GM23248 (cell line): ENCODE results near the gene CCDC39. TPM values are rescaled to one million over a fixed set of nuclear protein-coding genes. Genes with fewer than 3 reads are reported as not detected.
"Not testable (repeated sequence)": the region's sequence is repeated elsewhere in the genome, so short reads cannot be mapped to it uniquely, and the experiment has no call there.

ENCODE experiments used
- DNase-seq: peaks from one replicate; pipeline ENCODE4 v3.0.0-alpha.2; 2015
- H2AFZ ChIP-seq: fragments of 200-600 bp; sonication (generic); 2 replicates; pipeline ENCODE4 v1.6.1; 2016; ENCODE audit warnings: antibody characterized with exemption
- H3F3A ChIP-seq: fragments of 200-600 bp; sonication (generic); 2 replicates; pipeline ENCODE4 v1.6.1; 2016; ENCODE audit warnings: mild to moderate bottlenecking, antibody characterized with exemption, mixed run types; ENCODE audit not compliant: insufficient read depth
- H3K27ac ChIP-seq: fragments of 200-600 bp; sonication (generic); 2 replicates; pipeline ENCODE4 v1.5.1; 2016; ENCODE audit warnings: mild to moderate bottlenecking
- H3K27me3 ChIP-seq: fragments of 200-600 bp; sonication (generic); replicated peaks from 2 replicates; pipeline ENCODE4 v1.6.1; 2016; ENCODE audit warnings: mild to moderate bottlenecking; ENCODE audit not compliant: insufficient read depth
- H3K36me3 ChIP-seq: fragments of 200-600 bp; sonication (generic); 2 replicates; pipeline ENCODE4 v1.6.1; 2016; ENCODE audit warnings: low read depth, mild to moderate bottlenecking
- H3K4me1 ChIP-seq: fragments of 200-600 bp; sonication (generic); 2 replicates; pipeline ENCODE4 v1.6.1; 2016; ENCODE audit warnings: mild to moderate bottlenecking; ENCODE audit not compliant: insufficient read depth
- H3K4me2 ChIP-seq: fragments of 200-600 bp; sonication (generic); one replicate; pipeline ENCODE4 v1.6.1; 2016; ENCODE audit warnings: mild to moderate bottlenecking; ENCODE audit not compliant: unreplicated experiment
- H3K4me3 ChIP-seq: fragments of 200-600 bp; sonication (generic); 2 replicates; pipeline ENCODE4 v1.5.1; 2016; ENCODE audit warnings: mild to moderate bottlenecking
- H3K79me2 ChIP-seq: fragments of 200-600 bp; sonication (generic); 2 replicates; pipeline ENCODE4 v1.6.1; 2016; ENCODE audit warnings: mild to moderate bottlenecking; ENCODE audit not compliant: insufficient read depth
- H3K9ac ChIP-seq: fragments of 200-600 bp; sonication (generic); 2 replicates; pipeline ENCODE4 v1.6.1; 2016; ENCODE audit warnings: mild to moderate bottlenecking
- H3K9me2 ChIP-seq: fragments of 200-600 bp; sonication (generic); 2 replicates; pipeline ENCODE4 v1.6.1; 2016; ENCODE audit warnings: mixed run types, mild to moderate bottlenecking, moderate library complexity; ENCODE audit not compliant: insufficient read depth
- H3K9me3 ChIP-seq: fragments of 200-600 bp; sonication (generic); one replicate; pipeline ENCODE4 v1.6.1; 2017; ENCODE audit warnings: low read depth
- H4K20me1 ChIP-seq: fragments of 200-600 bp; sonication (generic); 2 replicates; pipeline ENCODE4 v1.6.0; 2016; ENCODE audit not compliant: insufficient read depth
- EZH2 ChIP-seq: fragments of 200-600 bp; sonication (generic); IDR thresholded peaks from 2 replicates; pipeline ENCODE4 v1.6.1; 2018; ENCODE audit warnings: antibody characterized with exemption, mild to moderate bottlenecking; ENCODE audit not compliant: insufficient read depth, poor library complexity, severe bottlenecking
- EZH2phosphoT487 ChIP-seq: fragments of 200-600 bp; sonication (generic); IDR thresholded peaks from 2 replicates; pipeline ENCODE4 v1.6.1; 2018; ENCODE audit warnings: antibody characterized with exemption, moderate library complexity, mild to moderate bottlenecking, low read depth; ENCODE audit not compliant: insufficient read depth
- WGBS, 2 experiments: methylation state at CpG; one replicate each; pipeline ENCODE4 v1.1.6; 2015 to 2017; ENCODE audit warnings: low lambda C conversion rate in 2 of 2, low coverage in 1 of 2; ENCODE audit errors: missing lambda C conversion rate in 2 of 2; 5-methylcytosine and 5-hydroxymethylcytosine counted together
- in situ Hi-C: fragments of 300-500 bp; cut with MboI; formaldehyde crosslinking; loops from 2 replicates; pipeline ENCODE4 v1.15.0; 2020
- polyA plus RNA-seq: library from polyadenylated mRNA; unstranded; fragments of >200 nt; fragmentation: Nextera tagmentation; extraction: Ambion mirVana; gene quantifications from 2 replicates; pipeline ENCODE4 v1.2.1, GENCODE V29; 2016
- total RNA-seq: library from RNA; depleted of rRNA; stranded (reverse); fragments of >200 nt; shearing (Covaris generic); gene quantifications from 2 replicates; pipeline ENCODE4 v1.2.3, GENCODE V29; 2014

The CCDC39 gene
- total and polyA plus RNA-seq, 2 experiments from 2014 or later, result not detected

DNA sequence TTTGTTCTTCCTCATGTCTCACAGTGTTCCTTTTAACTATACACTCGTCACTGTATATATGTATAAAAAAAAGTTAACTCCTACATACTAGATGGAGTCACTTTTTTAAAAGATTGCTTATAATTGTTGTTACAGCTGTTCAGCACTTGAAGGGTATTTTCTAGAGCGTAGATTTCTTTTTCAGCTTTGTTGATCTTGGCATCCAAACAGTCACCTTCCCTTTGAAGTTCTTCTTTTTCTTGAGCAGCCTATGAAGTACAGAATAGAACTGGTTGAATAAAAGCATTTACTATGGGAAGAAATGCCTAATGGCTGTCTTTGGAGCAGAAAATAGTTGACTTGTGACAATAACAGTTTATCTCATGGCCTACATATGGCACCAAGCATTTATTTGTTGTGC, 59.6 kb downstream of the CCDC39 start:
- Histone ChIP-seq H3K4me2 (no peak overlapping the region), H4K20me1 (no peaks in the 10 kb centered on the region), H3K79me2 (no peaks in the 10 kb centered on the region), H3K36me3 (0 out of 2 replicates have a peak, but pooled peaks cover 4% of the 10 kb centered on the region), H3K27me3 (no peaks in the 10 kb centered on the region), H3K9me2 (no peaks in the 10 kb centered on the region), H3K9ac (no peak overlapping the region), H3F3A (no peaks in the 10 kb centered on the region), H3K4me3 (no peak overlapping the region), H3K9me3 (no peaks in the 10 kb centered on the region), H3K27ac (no peak overlapping the region), H2AFZ (no peak overlapping the region), H3K4me1 (no peaks in the 10 kb centered on the region)
- in situ Hi-C loops, result no loop called here
- 79 to 85% methylated on average over 2 of the region's 2 CpGs for WGBS, 2 experiments
- TF ChIP-seq EZH2 (no peak), EZH2phosphoT487 (no peak)
- DNase-seq, result no peak

DNA sequence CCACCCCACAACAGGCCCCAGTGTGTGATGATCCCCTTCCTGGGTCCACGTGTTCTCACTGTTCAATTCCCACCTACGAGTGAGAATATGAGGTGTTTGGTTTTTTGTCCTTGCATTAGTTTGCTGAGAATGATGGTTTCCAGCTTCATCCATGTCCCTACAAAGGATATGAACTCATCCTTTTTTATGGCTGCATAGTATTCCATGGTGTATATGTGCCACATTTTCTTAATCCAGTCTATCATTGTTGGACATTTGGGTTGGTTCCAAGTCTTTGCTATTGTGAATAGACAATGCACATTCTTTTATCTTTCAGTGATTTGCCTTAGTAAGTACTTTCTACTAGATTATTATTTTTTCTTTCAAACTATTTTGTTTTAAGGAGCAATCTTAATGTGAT, 60.7 kb downstream of the CCDC39 start:
- DNase-seq, H3K4me1 ChIP-seq, H4K20me1 ChIP-seq, H3K4me3 ChIP-seq, in situ Hi-C loops, H3K27ac ChIP-seq, H3K9me3 ChIP-seq, H3K4me2 ChIP-seq, H3F3A ChIP-seq, H3K27me3 ChIP-seq, H3K79me2 ChIP-seq, H3K9ac ChIP-seq, H3K9me2 ChIP-seq, H2AFZ ChIP-seq, H3K36me3 ChIP-seq: not testable (repeated sequence)
- 95 to 98% methylated on average over 2 of the region's 2 CpGs for WGBS, 2 experiments

DNA sequence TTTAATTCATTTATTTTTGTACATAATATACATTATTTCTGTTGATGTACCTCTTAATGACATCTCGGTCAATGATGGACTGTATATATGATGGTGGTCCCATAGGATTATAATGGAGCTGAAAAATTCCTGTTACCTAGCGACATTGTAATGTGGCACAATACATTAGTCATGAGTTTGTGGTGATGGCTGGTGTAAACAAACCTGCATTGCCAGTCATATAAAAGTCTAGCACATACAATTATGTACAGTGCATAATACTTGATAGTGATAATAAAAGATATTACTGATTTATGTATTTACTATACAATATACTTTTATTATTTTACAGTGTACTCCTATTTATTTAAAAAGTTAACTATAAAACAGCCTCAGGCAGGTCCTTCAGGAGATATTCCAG, 62.2 kb downstream of the CCDC39 start:
- H3K9ac ChIP-seq, result no peak overlapping the region
- H3K79me2 ChIP-seq, result no peaks in the 10 kb centered on the region
- no peaks in the 10 kb centered on the region for H3F3A ChIP-seq
- 95 to 98% methylated on average over 2 of the region's 2 CpGs for WGBS, 2 experiments
- no peak overlapping the region for H3K27ac ChIP-seq
- TF ChIP-seq EZH2 (no peak), EZH2phosphoT487 (no peak)
- no peaks in the 10 kb centered on the region for H3K9me3 ChIP-seq
- no peaks in the 10 kb centered on the region for H3K9me2 ChIP-seq
- DNase-seq, result peak; percentile 14
- H3K4me2 ChIP-seq, result no peak overlapping the region
- H4K20me1 ChIP-seq, result no peaks in the 10 kb centered on the region
- in situ Hi-C loops, result no loop called here
- H2AFZ ChIP-seq, result no peak overlapping the region
- H3K36me3 ChIP-seq, result peaks cover 10% of the 10 kb centered on the region
- H3K4me1 ChIP-seq, result no peaks in the 10 kb centered on the region
- H3K27me3 ChIP-seq, result no peaks in the 10 kb centered on the region
- no peak overlapping the region for H3K4me3 ChIP-seq

DNA sequence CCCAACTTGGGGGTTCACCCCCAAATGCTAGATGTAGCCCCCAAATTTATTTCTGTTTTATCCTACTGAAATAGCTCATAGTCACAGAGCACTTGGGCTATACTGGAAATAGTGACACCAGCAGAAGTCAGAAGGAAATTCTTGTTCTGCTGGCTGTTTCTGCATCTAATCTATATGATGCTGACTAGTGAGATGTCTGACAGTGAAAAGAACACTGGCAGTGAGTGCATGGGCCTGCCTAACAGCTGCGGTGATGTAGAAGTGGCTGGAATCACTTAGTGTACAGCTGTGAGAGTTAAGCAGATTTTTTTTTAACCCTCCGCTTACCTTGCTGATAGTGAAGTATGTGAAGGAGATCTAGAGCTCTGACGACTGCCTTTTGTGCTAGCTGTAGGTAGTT, 63.3 kb downstream of the CCDC39 start:
- Histone ChIP-seq H3K27ac (no peak overlapping the region), H3K9ac (no peak overlapping the region), H2AFZ (no peak overlapping the region), H3K9me2 (no peaks in the 10 kb centered on the region), H3K4me2 (no peak overlapping the region), H3K36me3 (peaks cover 21% of the 10 kb centered on the region), H3F3A (no peaks in the 10 kb centered on the region), H3K27me3 (no peaks in the 10 kb centered on the region), H3K4me3 (no peak overlapping the region), H4K20me1 (no peaks in the 10 kb centered on the region), H3K79me2 (no peaks in the 10 kb centered on the region), H3K9me3 (no peaks in the 10 kb centered on the region), H3K4me1 (no peaks in the 10 kb centered on the region)
- in situ Hi-C loops, result no loop called here
- 29 to 37% methylated on average over 3 of the region's 3 CpGs for WGBS, 2 experiments
- no peak for TF ChIP-seq EZH2phosphoT487
- TF ChIP-seq EZH2, result no peak
- DNase-seq, result no peak

DNA sequence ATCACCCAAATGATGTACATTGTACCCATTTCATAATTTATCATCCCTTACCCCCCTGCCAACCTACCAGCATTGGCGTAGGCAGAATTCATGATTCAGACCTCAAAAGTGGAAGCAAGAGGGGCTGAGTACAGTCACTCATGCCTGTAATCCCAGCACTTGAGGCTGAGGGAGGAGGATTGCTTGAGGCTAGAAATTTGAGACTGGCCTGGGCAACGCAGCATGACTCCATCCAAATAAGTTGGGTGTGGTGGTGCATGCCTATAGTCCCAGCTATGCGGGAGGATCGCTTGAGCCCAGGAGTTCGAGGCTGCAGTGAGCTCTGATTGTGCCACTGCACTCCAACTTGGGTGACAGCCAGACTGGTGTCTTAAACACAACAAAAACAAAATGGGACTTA, 66.9 kb downstream of the CCDC39 start:
- in situ Hi-C loops, result no loop called here
- no peak overlapping the region for H3K27ac ChIP-seq
- no peak for DNase-seq
- TF ChIP-seq EZH2phosphoT487 (no peak), EZH2 (no peak)
- no peak overlapping the region for H3K4me2 ChIP-seq
- H3K79me2 ChIP-seq, result no peaks in the 10 kb centered on the region
- no peaks in the 10 kb centered on the region for H3F3A ChIP-seq
- H2AFZ ChIP-seq, result no peak overlapping the region
- H3K9me3 ChIP-seq, result no peaks in the 10 kb centered on the region
- H3K36me3 ChIP-seq, result peaks cover 57% of the 10 kb centered on the region
- no peaks in the 10 kb centered on the region for H3K9me2 ChIP-seq
- no peak overlapping the region for H3K9ac ChIP-seq
- WGBS, 2 experiments, result 86 to 88% methylated on average over 5 of the region's 5 CpGs
- no peak overlapping the region for H3K4me3 ChIP-seq
- H4K20me1 ChIP-seq, result no peaks in the 10 kb centered on the region
- H3K27me3 ChIP-seq, result no peaks in the 10 kb centered on the region
- H3K4me1 ChIP-seq, result no peaks in the 10 kb centered on the region
